MM.1S (cell line): ENCODE results near the gene CLMN.

Source experiments
- DNase-seq: peaks from one replicate; pipeline ENCODE4 v3.0.0-alpha.2; 2015
- H2AFZ ChIP-seq: fragments of 300-600 bp; sonication (generic); 2 replicates; pipeline ENCODE4 v1.6.0; 2016; ENCODE audit warnings: antibody characterized with exemption, low read length
- H3F3A ChIP-seq: fragments of 300-600 bp; sonication (generic); 2 replicates; pipeline ENCODE4 v1.6.1; 2016; ENCODE audit warnings: mild to moderate bottlenecking, antibody characterized with exemption, low read length, moderate library complexity, mixed read lengths; ENCODE audit not compliant: insufficient read depth
- H3K27ac ChIP-seq: fragments of 300-600 bp; sonication (generic); 2 replicates; pipeline ENCODE4 v1.5.1; 2016; ENCODE audit warnings: mild to moderate bottlenecking, low read length
- H3K27me3 ChIP-seq: fragments of 300-600 bp; sonication (generic); replicated peaks from 2 replicates; pipeline ENCODE4 v1.6.0; 2016; ENCODE audit warnings: low read length; ENCODE audit not compliant: insufficient read depth
- H3K36me3 ChIP-seq: fragments of 300-600 bp; sonication (generic); replicated peaks from 2 replicates; pipeline ENCODE4 v1.6.1; 2016; ENCODE audit warnings: mild to moderate bottlenecking, low read length, mixed read lengths; ENCODE audit not compliant: insufficient read depth
- H3K4me1 ChIP-seq: fragments of 300-600 bp; sonication (generic); 2 replicates; pipeline ENCODE4 v1.6.1; 2016; ENCODE audit warnings: low read length, mixed read lengths
- H3K4me2 ChIP-seq: fragments of 300-600 bp; sonication (generic); 2 replicates; pipeline ENCODE4 v1.6.0; 2016; ENCODE audit warnings: low read depth, low read length
- H3K4me3 ChIP-seq: fragments of 300-600 bp; sonication (generic); 2 replicates; pipeline ENCODE4 v1.5.1; 2016; ENCODE audit warnings: low read length, mixed read lengths
- H3K79me2 ChIP-seq: fragments of 300-600 bp; sonication (generic); 2 replicates; pipeline ENCODE4 v1.6.1; 2016; ENCODE audit warnings: mixed run types, low read length, mixed read lengths
- H3K9ac ChIP-seq: fragments of 300-600 bp; sonication (generic); 2 replicates; pipeline ENCODE4 v1.6.1; 2016; ENCODE audit warnings: low read length, mixed read lengths
- H3K9me2 ChIP-seq: fragments of 300-600 bp; sonication (generic); replicated peaks from 2 replicates; pipeline ENCODE4 v1.6.1; 2016; ENCODE audit warnings: mild to moderate bottlenecking, low read length, mixed read lengths; ENCODE audit not compliant: insufficient read depth
- H3K9me3 ChIP-seq: fragments of 300-600 bp; sonication (generic); replicated peaks from 2 replicates; pipeline ENCODE4 v1.6.1; 2016; ENCODE audit warnings: mild to moderate bottlenecking, low read length, mixed read lengths; ENCODE audit not compliant: insufficient read depth
- H4K20me1 ChIP-seq: fragments of 300-600 bp; sonication (generic); 2 replicates; pipeline ENCODE4 v1.6.1; 2016; ENCODE audit warnings: mild to moderate bottlenecking, low read length, moderate library complexity, mixed read lengths; ENCODE audit not compliant: insufficient read depth
- EZH2phosphoT487 ChIP-seq: fragments of 300-600 bp; sonication (generic); IDR thresholded peaks from 2 replicates; pipeline ENCODE4 v1.6.1; 2018; ENCODE audit warnings: antibody characterized with exemption, low read length

The CLMN gene

GRCh38 chr14:95132760-95133159, 186.9 kb downstream of the CLMN start:
- Histone ChIP-seq H3K9ac (no peak overlapping the region), H3K4me1 (no peaks in the 10 kb centered on the region), H3K27me3 (no peaks in the 10 kb centered on the region), H3K79me2 (peaks cover 26% of the 10 kb centered on the region), H3K4me2 (no peak overlapping the region), H3K9me2 (no peaks in the 10 kb centered on the region), H3K36me3 (no peaks in the 10 kb centered on the region), H4K20me1 (no peaks in the 10 kb centered on the region), H2AFZ (no peak overlapping the region), H3F3A (no peaks in the 10 kb centered on the region), H3K4me3 (no peak overlapping the region), H3K9me3 (no peaks in the 10 kb centered on the region), H3K27ac (no peak overlapping the region)
- no peak for DNase-seq
- no peak for TF ChIP-seq EZH2phosphoT487
